GM18526 (cell line): ENCODE results near the gene ATP6V0A4.

Source experiments
- POLR2A ChIP-seq: IDR thresholded peaks from 3 replicates; pipeline ENCODE4 v1.6.1; 2011; ENCODE audit not compliant: insufficient read length; ENCODE audit errors: extremely low read depth

The ATP6V0A4 gene

GRCh38 chr7:138819625-138820024 lies 21.6 kb upstream of the ATP6V0A4 start:
- no peak for TF ChIP-seq POLR2A

GRCh38 chr7:138816650-138817049 lies 18.7 kb upstream of the ATP6V0A4 start:
- no peak for TF ChIP-seq POLR2A

GRCh38 chr7:138814816-138815332 lies 16.9 kb upstream of the ATP6V0A4 start:
- no peak for TF ChIP-seq POLR2A

GRCh38 chr7:138813945-138814344 lies 15.9 kb upstream of the ATP6V0A4 start:
- no peak for TF ChIP-seq POLR2A

- TF ChIP-seq POLR2A: no peak
Measured at GRCh38 chr7:138809346-138809745, 11.3 kb upstream of the ATP6V0A4 start.

- TF ChIP-seq POLR2A: no peak
Measured at GRCh38 chr7:138804618-138805017, 6.6 kb upstream of the ATP6V0A4 start.

- TF ChIP-seq POLR2A: no peak
Measured at GRCh38 chr7:138802706-138803105, 4.7 kb upstream of the ATP6V0A4 start.

- TF ChIP-seq POLR2A: no peak
Measured at GRCh38 chr7:138801256-138801655, 3.3 kb upstream of the ATP6V0A4 start.

GRCh38 chr7:138799336-138800000 lies 1.5 kb upstream of the ATP6V0A4 start:
- TF ChIP-seq POLR2A: no peak

GRCh38 chr7:138798836-138799235 lies 840 bp upstream of the ATP6V0A4 start:
- TF ChIP-seq POLR2A: no peak

GRCh38 chr7:138796038-138796615 lies 1.9 kb downstream of the ATP6V0A4 start:
- no peak for TF ChIP-seq POLR2A

GRCh38 chr7:138785587-138786437 lies 12.2 kb downstream of the ATP6V0A4 start:
- no peak for TF ChIP-seq POLR2A

- TF ChIP-seq POLR2A: no peak
Measured at GRCh38 chr7:138784692-138785091, 13.3 kb downstream of the ATP6V0A4 start.

GRCh38 chr7:138781004-138781403 lies 17.0 kb downstream of the ATP6V0A4 start:
- TF ChIP-seq POLR2A: no peak

GRCh38 chr7:138776166-138776833 lies 21.7 kb downstream of the ATP6V0A4 start:
- no peak for TF ChIP-seq POLR2A
